Brain pericyte (primary cell): ENCODE data around the gene TEX14.

Experiments used
- DNase-seq: peaks from one replicate; pipeline ENCODE4 v3.0.0-alpha.2; 2012; ENCODE audit warnings: low read depth, low spot score

The TEX14 gene

DNA sequence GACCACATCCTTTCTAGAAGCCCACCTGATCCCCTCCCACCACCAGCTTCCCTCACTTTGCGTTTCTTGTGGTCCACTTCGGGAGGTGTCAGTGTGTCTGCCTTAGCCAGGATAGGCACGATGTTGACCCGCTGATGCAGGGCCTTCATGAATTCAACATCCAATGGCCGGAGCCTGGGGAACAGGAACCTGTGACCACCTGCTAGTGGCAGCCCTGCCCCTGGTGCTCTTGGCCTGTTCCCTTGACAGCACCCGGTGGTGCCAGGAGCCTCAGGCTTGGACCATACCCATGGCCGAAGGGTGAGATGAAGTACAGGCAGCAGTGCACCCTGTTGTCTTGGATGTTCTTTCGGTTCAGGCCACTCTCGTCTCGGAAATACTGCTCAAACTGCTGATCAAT is 170.2 kb downstream of the TEX14 start:
- no peak for DNase-seq

DNA sequence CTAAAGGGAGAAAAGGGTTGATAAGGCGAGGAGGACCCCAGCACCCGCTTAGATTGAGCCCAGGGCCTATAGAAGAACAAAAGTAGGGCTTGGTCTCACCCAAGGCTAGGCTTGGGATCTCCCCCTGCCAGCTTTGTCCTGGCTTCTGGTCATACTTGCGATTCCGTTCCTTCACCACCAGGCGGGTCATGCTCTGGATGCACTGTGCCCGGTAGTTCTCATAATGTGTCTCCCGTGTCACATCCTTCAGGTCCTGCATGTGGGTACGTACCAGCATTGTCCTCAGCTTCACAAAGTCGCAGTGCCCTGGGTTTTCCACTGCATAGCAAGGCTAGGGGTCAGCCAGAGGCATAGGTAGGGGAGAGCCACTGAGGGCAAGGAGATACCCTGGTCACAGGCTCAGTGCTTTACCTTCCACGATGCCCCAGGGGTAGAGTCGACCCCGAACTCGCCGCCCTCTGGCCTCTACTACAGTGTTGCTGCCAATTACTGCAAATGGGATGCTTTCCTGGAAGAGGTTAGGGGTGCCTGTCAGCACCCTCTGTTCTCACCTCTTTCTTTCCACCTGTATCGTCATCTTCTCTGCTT is 170.9 kb downstream of the TEX14 start:
- no peak for DNase-seq

GRCh38 chr17:58517928-58518609 is 173.8 kb downstream of the TEX14 start:
- DNase-seq, result peak; percentile 99

DNA sequence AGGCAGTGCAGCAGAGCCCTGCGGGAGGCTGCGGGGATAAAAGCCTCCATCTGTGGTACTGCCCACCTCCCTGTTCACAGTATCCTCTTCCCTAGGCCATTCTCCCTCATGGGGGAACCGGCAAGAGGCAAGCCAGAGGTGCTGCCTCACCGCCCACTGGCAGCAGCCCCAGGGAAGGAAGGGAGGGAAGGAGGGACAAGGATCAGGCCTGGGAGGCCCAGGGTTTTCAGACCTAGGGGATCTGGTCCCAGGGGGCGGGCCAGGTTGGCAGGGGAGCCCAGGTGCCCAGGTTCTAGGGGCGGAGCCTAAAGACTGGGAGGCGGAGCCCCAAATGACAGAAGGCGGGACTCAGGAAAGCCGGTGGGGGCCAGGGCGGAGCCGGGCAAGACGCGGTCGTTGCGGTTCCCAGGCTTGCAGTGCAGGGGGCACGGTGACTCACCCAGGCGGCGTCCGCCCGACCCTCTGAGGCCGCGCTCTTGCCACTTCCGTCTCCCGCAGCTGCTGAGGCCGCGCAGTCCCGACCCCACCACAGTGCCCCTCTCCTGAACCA is 174.4 kb downstream of the TEX14 start:
- no peak for DNase-seq

GRCh38 chr17:58516644-58517377 is 175.0 kb downstream of the TEX14 start:
- no peak for DNase-seq

GRCh38 chr17:58515286-58515685 is 176.6 kb downstream of the TEX14 start:
- DNase-seq, result no peak

DNA sequence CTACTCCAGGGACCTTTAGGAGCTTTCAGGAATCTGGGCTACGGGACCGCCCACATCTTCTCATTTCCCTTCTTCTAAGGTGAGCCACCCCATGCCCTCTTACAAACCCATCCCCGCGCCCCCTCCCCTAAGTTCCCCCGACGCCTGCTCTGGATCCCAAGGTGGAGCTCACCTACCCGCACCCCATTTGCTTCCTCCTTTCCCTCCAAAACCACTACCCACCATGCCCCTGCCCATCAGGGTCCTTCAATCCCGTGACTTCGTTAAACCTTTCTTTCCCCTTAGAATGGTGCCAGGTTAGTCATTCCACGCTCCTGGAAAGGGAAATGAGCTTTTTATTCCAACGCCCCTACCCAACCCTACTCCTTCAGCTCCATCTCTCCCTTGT is 177.1 kb downstream of the TEX14 start:
- DNase-seq, result no peak

DNA sequence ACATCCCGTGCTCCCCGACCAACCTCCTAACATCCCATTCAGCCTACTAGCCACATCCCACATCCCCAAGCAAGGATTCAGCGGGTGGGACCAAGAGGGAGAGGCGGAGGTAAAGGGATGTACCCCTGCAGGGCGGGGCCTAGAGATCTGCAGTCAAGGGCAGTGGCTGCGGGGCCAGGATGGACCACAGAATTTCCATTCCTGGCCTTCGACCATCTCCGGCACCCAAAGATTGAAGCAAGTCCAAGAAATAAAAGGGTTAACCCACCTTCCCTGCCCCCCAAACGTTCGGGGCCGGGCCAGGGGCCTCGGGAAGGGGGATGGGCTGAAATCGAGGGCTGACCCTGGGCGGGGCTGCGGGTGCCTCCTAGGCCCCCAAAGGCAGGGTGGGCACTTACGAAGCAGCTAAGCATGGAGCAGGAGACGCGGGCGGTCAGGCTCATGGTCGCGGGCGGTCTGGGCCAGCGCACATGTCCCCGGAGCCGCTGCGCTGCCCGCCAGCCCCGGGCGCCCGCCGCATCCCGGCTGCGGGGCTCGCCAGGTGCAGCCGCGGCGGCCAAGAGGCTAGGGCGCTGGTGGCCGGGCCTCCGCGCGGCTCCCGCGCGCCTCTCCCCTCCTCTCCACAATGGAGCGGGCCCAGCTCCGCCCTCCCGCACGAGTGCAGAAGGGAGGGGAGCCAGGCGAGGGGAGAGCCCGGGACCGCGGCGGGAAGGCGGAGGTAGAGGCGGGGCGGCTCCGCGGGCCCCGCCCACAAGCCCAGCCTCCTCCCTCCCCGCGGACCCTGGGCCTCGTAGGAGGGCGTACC is 177.7 kb downstream of the TEX14 start, which contains the start of gene MTMR4:
TSS of gene MTMR4 (minus strand) at position 674 of the 805 bp plus-strand sequence. CDS start at position 443, 231 bp downstream.
- no peak for DNase-seq

- no peak for DNase-seq
Observed at GRCh38 chr17:58513267-58513964, 178.4 kb downstream of the TEX14 start.

GRCh38 chr17:58510075-58510474 is 181.8 kb downstream of the TEX14 start:
- DNase-seq, result no peak

DNA sequence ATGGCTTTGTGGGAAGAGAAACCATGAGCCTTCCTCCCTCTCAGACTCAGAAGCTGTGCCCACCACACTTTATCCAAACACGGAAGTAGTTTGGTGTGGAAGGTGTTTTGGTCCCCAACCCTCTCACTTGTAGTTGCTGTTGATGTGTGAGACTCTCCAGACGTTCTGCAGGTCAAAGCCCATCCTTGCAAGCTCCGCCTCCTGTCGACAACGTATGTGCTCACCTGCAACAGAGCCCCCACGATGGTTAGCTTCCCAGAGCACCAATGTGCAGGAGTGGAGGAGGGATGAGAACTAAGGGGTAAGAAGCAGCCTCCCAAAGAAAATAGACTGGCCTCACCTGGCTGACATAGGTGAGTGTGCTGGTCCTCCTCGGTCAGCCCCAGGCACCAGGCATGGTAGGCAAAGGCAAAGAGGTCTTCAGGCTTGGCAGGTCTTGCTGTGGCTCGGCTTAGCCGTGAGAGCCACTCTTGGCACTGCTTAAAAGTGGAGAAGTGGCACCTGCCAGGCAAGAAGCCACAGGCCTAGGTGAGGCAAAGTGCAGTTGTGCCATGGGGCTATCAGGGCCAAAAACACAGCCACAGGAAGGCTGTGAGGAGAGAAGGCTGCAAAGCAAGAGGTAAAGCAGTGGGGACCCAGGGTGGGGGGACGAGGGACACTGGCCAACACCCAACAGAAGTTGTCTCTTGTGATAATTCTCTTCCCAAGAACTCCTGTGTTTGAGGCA is 183.3 kb downstream of the TEX14 start:
- DNase-seq, result no peak

DNA sequence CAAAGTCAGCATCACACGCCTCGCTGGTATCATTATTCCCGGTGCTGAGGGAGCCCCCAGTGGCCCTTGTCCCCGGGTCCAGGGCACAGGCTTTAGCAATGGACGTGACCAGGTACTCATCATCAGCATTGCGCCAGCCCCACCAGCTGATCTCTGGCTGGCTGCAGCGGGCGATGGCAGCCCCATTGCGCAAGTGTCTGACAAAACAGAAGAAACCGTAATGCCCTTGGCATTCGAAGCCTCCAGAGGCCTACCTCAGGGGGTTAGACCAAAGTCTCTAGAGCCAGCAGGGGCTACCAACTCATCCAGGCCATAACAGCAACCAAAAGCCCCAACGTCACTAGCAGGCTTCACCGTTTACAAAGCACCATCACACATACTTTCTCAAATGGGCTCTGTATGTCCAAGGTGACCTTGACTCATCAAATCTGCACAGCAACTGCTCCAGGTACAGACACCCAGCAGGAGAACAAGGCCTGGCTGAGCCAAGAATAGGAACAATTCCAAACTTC is 184.7 kb downstream of the TEX14 start:
- DNase-seq, result peak; percentile 63
